MM.1S (cell line): ENCODE data around the gene COLEC12.
A peak's percentile ranks its signal among the peaks of the same experiment; 100 is the strongest.
"Not testable (repeated sequence)": the region's sequence is repeated elsewhere in the genome, so short reads cannot be mapped to it uniquely, and the experiment has no call there.

ENCODE experiments used
- DNase-seq: peaks from one replicate; pipeline ENCODE4 v3.0.0-alpha.2; 2015
- H2AFZ ChIP-seq: fragments of 300-600 bp; sonication (generic); 2 replicates; pipeline ENCODE4 v1.6.0; 2016; ENCODE audit warnings: antibody characterized with exemption, low read length
- H3F3A ChIP-seq: fragments of 300-600 bp; sonication (generic); 2 replicates; pipeline ENCODE4 v1.6.1; 2016; ENCODE audit warnings: mild to moderate bottlenecking, antibody characterized with exemption, low read length, moderate library complexity, mixed read lengths; ENCODE audit not compliant: insufficient read depth
- H3K27ac ChIP-seq: fragments of 300-600 bp; sonication (generic); 2 replicates; pipeline ENCODE4 v1.5.1; 2016; ENCODE audit warnings: mild to moderate bottlenecking, low read length
- H3K27me3 ChIP-seq: fragments of 300-600 bp; sonication (generic); replicated peaks from 2 replicates; pipeline ENCODE4 v1.6.0; 2016; ENCODE audit warnings: low read length; ENCODE audit not compliant: insufficient read depth
- H3K36me3 ChIP-seq: fragments of 300-600 bp; sonication (generic); replicated peaks from 2 replicates; pipeline ENCODE4 v1.6.1; 2016; ENCODE audit warnings: mild to moderate bottlenecking, low read length, mixed read lengths; ENCODE audit not compliant: insufficient read depth
- H3K4me1 ChIP-seq: fragments of 300-600 bp; sonication (generic); 2 replicates; pipeline ENCODE4 v1.6.1; 2016; ENCODE audit warnings: low read length, mixed read lengths
- H3K4me2 ChIP-seq: fragments of 300-600 bp; sonication (generic); 2 replicates; pipeline ENCODE4 v1.6.0; 2016; ENCODE audit warnings: low read depth, low read length
- H3K4me3 ChIP-seq: fragments of 300-600 bp; sonication (generic); 2 replicates; pipeline ENCODE4 v1.5.1; 2016; ENCODE audit warnings: low read length, mixed read lengths
- H3K79me2 ChIP-seq: fragments of 300-600 bp; sonication (generic); 2 replicates; pipeline ENCODE4 v1.6.1; 2016; ENCODE audit warnings: mixed run types, low read length, mixed read lengths
- H3K9ac ChIP-seq: fragments of 300-600 bp; sonication (generic); 2 replicates; pipeline ENCODE4 v1.6.1; 2016; ENCODE audit warnings: low read length, mixed read lengths
- H3K9me2 ChIP-seq: fragments of 300-600 bp; sonication (generic); replicated peaks from 2 replicates; pipeline ENCODE4 v1.6.1; 2016; ENCODE audit warnings: mild to moderate bottlenecking, low read length, mixed read lengths; ENCODE audit not compliant: insufficient read depth
- H3K9me3 ChIP-seq: fragments of 300-600 bp; sonication (generic); replicated peaks from 2 replicates; pipeline ENCODE4 v1.6.1; 2016; ENCODE audit warnings: mild to moderate bottlenecking, low read length, mixed read lengths; ENCODE audit not compliant: insufficient read depth
- H4K20me1 ChIP-seq: fragments of 300-600 bp; sonication (generic); 2 replicates; pipeline ENCODE4 v1.6.1; 2016; ENCODE audit warnings: mild to moderate bottlenecking, low read length, moderate library complexity, mixed read lengths; ENCODE audit not compliant: insufficient read depth
- CTCF ChIP-seq: fragments of 300-600 bp; sonication (generic); IDR thresholded peaks from 2 replicates; pipeline ENCODE4 v1.5.1; 2016; ENCODE audit warnings: antibody characterized with exemption, low read length, mixed read lengths
- EZH2 ChIP-seq: fragments of 300-600 bp; sonication (generic); optimal IDR thresholded peaks from 2 replicates; pipeline ENCODE3; 2017; ENCODE audit warnings: low read depth, mild to moderate bottlenecking, antibody characterized with exemption, low read length, mixed read lengths
- EZH2phosphoT487 ChIP-seq: fragments of 300-600 bp; sonication (generic); IDR thresholded peaks from 2 replicates; pipeline ENCODE4 v1.6.1; 2018; ENCODE audit warnings: antibody characterized with exemption, low read length

COLEC12 gene

GRCh38 chr18:292271-292670 lies 208.2 kb downstream of the COLEC12 start:
- Histone ChIP-seq H3K36me3 (no peaks in the 10 kb centered on the region), H2AFZ (no peak overlapping the region), H3K27ac (no peak overlapping the region), H3F3A (no peaks in the 10 kb centered on the region), H3K9ac (no peak overlapping the region), H3K4me3 (no peak overlapping the region), H3K4me1 (no peaks in the 10 kb centered on the region), H3K4me2 (no peak overlapping the region), H3K9me2 (no peaks in the 10 kb centered on the region), H4K20me1 (no peaks in the 10 kb centered on the region), H3K9me3 (no peaks in the 10 kb centered on the region), H3K79me2 (no peaks in the 10 kb centered on the region), H3K27me3 (no peaks in the 10 kb centered on the region)
- TF ChIP-seq EZH2phosphoT487: no peak
- no peak for TF ChIP-seq EZH2
- no peak for TF ChIP-seq CTCF
- DNase-seq: no peak

GRCh38 chr18:289970-290369 lies 210.5 kb downstream of the COLEC12 start:
- DNase-seq, H3F3A ChIP-seq, H3K9ac ChIP-seq, H4K20me1 ChIP-seq, H3K4me1 ChIP-seq, H3K79me2 ChIP-seq, H3K4me3 ChIP-seq, H3K9me3 ChIP-seq, H2AFZ ChIP-seq, H3K4me2 ChIP-seq, H3K27me3 ChIP-seq, H3K27ac ChIP-seq, H3K36me3 ChIP-seq, H3K9me2 ChIP-seq: not testable (repeated sequence)

GRCh38 chr18:289026-289425 lies 211.5 kb downstream of the COLEC12 start:
- H3K4me1 ChIP-seq: no peaks in the 10 kb centered on the region
- H4K20me1 ChIP-seq: no peaks in the 10 kb centered on the region
- no peak overlapping the region for H3K4me3 ChIP-seq
- H3K9me3 ChIP-seq: no peaks in the 10 kb centered on the region
- no peak for DNase-seq
- H3K27ac ChIP-seq: no peak overlapping the region
- no peaks in the 10 kb centered on the region for H3K9me2 ChIP-seq
- no peaks in the 10 kb centered on the region for H3K36me3 ChIP-seq
- no peaks in the 10 kb centered on the region for H3F3A ChIP-seq
- no peaks in the 10 kb centered on the region for H3K79me2 ChIP-seq
- H3K27me3 ChIP-seq: no peaks in the 10 kb centered on the region
- H3K4me2 ChIP-seq: no peak overlapping the region
- H3K9ac ChIP-seq: no peak overlapping the region
- no peak for TF ChIP-seq CTCF
- TF ChIP-seq EZH2phosphoT487: no peak
- TF ChIP-seq EZH2: no peak
- no peak overlapping the region for H2AFZ ChIP-seq

GRCh38 chr18:286515-287310 lies 213.8 kb downstream of the COLEC12 start:
- Histone ChIP-seq H3K36me3 (no peaks in the 10 kb centered on the region), H3K27me3 (no peaks in the 10 kb centered on the region), H4K20me1 (no peaks in the 10 kb centered on the region), H3K9ac (no peak overlapping the region), H3K9me2 (no peaks in the 10 kb centered on the region), H3K27ac (no peak overlapping the region), H3K79me2 (no peaks in the 10 kb centered on the region), H3F3A (no peaks in the 10 kb centered on the region), H3K4me1 (no peaks in the 10 kb centered on the region), H2AFZ (no peak overlapping the region), H3K4me2 (no peak overlapping the region), H3K9me3 (no peaks in the 10 kb centered on the region), H3K4me3 (no peak overlapping the region)
- peak; percentile 25 for DNase-seq
- TF ChIP-seq EZH2phosphoT487 (no peak), CTCF (peak; percentile 31), EZH2 (no peak)
